Measurements from ENCODE around the gene ORMDL2.

- TF ChIP-seq POLR2A (IDR thresholded peaks at IDR 0.05) = no peak
- TF ChIP-seq, protein P1, sequence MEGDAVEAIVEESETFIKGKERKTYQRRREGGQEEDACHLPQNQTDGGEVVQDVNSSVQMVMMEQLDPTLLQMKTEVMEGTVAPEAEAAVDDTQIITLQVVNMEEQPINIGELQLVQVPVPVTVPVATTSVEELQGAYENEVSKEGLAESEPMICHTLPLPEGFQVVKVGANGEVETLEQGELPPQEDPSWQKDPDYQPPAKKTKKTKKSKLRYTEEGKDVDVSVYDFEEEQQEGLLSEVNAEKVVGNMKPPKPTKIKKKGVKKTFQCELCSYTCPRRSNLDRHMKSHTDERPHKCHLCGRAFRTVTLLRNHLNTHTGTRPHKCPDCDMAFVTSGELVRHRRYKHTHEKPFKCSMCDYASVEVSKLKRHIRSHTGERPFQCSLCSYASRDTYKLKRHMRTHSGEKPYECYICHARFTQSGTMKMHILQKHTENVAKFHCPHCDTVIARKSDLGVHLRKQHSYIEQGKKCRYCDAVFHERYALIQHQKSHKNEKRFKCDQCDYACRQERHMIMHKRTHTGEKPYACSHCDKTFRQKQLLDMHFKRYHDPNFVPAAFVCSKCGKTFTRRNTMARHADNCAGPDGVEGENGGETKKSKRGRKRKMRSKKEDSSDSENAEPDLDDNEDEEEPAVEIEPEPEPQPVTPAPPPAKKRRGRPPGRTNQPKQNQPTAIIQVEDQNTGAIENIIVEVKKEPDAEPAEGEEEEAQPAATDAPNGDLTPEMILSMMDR (IDR thresholded peaks at IDR 0.05) = peak in 5 of 6 experiments; percentile 31 to 57 (median 51)
These were observed 20.8 kb upstream of the ORMDL2 start for GRCh38 chr12:55797068-55797467.
